NCI-H128 (cell line): ENCODE measurements around the gene PLPPR4.

Source experiments
- DNase-seq: peaks from one replicate; lab custom pipeline; 2025; ENCODE audit not compliant: unreplicated experiment; lab: John Stamatoyannopoulos, UW

Gene PLPPR4

DNA sequence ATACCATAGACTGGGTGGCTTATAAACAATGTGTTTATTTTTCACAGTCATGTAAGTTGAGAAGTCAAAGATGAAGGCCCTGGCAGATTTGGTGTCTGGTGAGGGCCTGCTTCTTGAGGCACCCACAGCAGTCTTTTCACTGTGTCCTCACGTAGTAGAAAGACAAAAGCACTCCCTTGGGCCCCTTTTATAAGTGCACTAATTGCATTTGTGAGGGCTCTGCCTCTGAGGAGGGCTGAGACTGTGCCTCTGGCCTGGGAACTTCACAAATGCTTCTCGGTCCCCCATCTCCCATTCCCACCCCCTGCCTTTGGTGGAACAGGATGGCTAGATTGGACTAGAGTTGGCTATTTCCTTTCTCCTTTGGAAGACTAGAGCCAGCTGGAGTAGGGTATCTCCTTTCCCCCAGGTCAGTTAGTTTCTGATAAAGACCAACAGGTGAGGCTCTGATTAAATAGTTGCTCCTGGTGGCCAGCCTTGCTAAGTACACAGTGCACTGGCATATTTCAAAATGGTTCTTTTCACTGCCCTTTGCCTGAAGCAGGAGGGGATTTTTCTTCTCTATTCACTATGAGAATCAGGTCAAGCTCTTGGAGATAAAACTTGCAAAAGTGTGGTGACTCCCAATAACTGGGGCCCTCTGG lies 82.9 kb downstream of the PLPPR4 start:
- DNase-seq, result no peak

DNA sequence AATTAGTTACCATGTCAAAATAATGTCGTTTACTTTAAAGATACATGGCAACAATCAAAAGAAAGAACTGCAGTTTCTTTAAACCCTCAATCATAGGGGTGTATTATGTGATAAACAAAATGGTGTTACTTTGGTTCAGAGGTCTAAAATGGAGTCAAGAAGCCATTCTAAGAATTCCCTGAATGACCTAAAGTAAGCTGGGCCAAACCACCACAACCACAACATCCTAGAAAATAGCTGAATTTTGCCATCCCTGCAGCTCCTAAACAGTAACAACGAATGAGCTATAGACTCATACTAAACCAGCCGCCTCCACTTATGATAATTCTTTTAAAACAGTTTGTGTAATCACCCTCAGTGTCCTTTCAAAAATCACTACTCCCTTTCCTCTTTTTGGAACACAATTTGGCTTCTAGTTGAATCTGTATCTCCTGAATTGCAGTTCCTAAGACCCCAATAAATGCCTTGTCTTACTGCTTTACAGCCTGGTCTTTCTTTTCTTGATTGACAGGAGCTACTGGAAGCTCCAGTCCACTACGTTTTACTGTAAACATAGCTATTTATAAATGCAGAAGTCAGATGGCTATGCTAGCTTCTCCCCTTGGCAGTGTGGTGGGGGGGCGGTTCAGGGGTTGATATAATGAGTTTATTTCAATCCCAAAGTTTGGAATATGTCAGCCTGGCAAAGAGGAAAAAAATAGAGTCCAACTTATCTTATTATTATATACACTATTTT lies 84.3 kb downstream of the PLPPR4 start:
- no peak for DNase-seq

DNA sequence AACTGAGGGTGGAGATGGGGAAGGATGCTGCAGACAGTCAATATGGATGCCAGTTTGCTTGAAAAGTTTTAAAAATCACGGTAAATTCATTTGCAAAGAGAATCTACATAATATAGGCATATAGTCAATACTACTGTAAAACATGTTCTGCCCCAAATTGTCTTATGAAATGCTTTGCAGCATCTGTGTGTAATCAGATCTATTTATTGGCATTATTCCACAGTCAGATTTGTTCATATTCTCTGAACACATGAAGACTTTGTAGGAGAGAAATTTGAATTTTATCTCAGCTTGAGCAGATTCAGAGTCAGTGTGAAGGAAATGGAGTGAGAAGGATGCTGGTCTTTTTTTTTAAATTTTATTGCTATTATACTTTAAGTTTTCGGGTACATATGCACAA lies 88.5 kb downstream of the PLPPR4 start:
- no peak for DNase-seq

DNA sequence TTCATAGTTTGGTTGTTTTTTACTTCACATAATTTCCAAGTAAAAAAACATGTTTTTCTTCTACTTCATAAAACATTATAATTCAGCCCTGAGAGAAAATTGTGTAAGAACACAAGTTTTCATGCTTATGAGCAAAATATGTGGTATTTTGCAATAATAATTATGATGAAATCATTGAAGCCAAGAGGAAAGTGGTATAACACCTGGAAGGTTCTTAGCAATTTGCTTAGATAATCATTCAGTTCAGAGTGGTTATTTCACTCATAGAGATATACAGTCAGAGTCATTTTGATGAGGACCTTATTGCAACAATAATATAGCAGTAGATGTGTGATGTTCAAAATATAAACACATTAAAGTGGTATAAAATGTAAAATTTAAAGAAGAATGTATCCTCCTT lies 94.5 kb downstream of the PLPPR4 start:
- no peak for DNase-seq
